Mucosa of descending colon (tissue), 3 donors: ENCODE measurements around the gene BCAR3. TPM values are rescaled to one million over a fixed set of nuclear protein-coding genes. Genes with fewer than 3 reads are reported as not detected.

Experiments
- ATAC-seq: fragments of 200-7000 bp; cut with Tn5 transposase; one replicate; pipeline ENCODE4 v1.9.1; 2020; ENCODE audit warnings: mild to moderate bottlenecking, moderate library complexity
- DNase-seq, 3 donors: peaks; one replicate each; pipeline ENCODE4 v3.0.0-alpha.2; 2020
- H3K36me3 ChIP-seq: fragments of 200-600 bp; one replicate; pipeline ENCODE4 v1.8.0; 2021; ENCODE audit warnings: low read depth, mild to moderate bottlenecking
- H3K4me1 ChIP-seq: fragments of 200-600 bp; one replicate; pipeline ENCODE4 v1.8.0; 2021; ENCODE audit warnings: low read depth, mild to moderate bottlenecking
- H3K4me3 ChIP-seq: fragments of 200-600 bp; one replicate; pipeline ENCODE4 v1.8.0; 2021; ENCODE audit warnings: mild to moderate bottlenecking
- H3K9me3 ChIP-seq: fragments of 200-600 bp; one replicate; pipeline ENCODE4 v1.8.0; 2021; ENCODE audit warnings: mild to moderate bottlenecking
- CTCF ChIP-seq: fragments of 200-600 bp; IDR thresholded peaks from one replicate; pipeline ENCODE4 v1.8.0; 2022; ENCODE audit warnings: antibody characterized with exemption, mild to moderate bottlenecking
- intact Hi-C, 2 donors: fragments of 100-400 bp; cut with DNase I in 1 of 2; cut with micrococcal nuclease in 1 of 2; formaldehyde crosslinking; loops; one replicate each; pipeline versions ENCODE4 v1.11.0 to v1.11.1; 2022; cut with DNase I, micrococcal nuclease
- total RNA-seq, 3 donors: library from RNA; stranded (reverse); fragmentation: NEBNext Ultra II Directional in 2 of 3; extraction: Animal tissue kit (Norgen Biotek cat#: 25700) in 2 of 3; gene quantifications; one replicate each; pipeline versions ENCODE4 v1.2.1 to v1.2.4, GENCODE V29; 2021 to 2023
- donor health status: DM: no; HTN: no; CAD: no; lungs with moderate emphysema.
- donor health status: DM: no; HTN: no; CAD: no.
- donor health status: DM: no; HTN: yes; CAD: no.

BCAR3 gene
- total RNA-seq, 3 donors from 2014 or later: 37.2 to 73.7 (median 54.3) TPM

GRCh38 chr1:93541045-93541444 is 140.6 kb downstream of the BCAR3 start:
- no peak for DNase-seq
- H3K36me3 ChIP-seq: no peaks in the 10 kb centered on the region
- no peak for TF ChIP-seq CTCF
- ATAC-seq: no peak
- no peaks in the 10 kb centered on the region for H3K4me1 ChIP-seq
- no peaks in the 10 kb centered on the region for H3K9me3 ChIP-seq
- intact Hi-C loops: no loop called here
- H3K4me3 ChIP-seq: no peak overlapping the region

DNA sequence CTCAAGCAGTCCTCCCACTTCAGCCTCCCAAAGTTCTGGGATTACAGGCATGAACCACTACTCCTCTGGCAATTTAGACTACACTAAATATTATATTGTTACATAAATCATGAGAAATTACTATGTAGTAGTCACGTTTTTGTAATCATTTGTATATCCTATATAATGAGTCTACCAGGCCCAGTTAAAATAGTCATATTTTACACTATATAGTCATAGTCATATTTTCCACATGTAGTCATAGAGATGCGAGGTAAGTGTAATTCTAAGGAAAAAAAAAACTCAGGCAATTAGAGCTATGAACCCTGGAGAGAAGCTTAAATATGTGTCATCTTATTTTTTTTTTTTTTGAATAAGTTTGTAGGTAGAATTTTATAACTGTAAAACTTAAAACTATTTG is 143.7 kb downstream of the BCAR3 start:
- Histone ChIP-seq H3K4me3 (no peak overlapping the region), H3K36me3 (no peaks in the 10 kb centered on the region), H3K9me3 (no peaks in the 10 kb centered on the region), H3K4me1 (no peaks in the 10 kb centered on the region)
- intact Hi-C loops: no loop called here
- ATAC-seq (no peak), DNase-seq (no peak)
- no peak for TF ChIP-seq CTCF

GRCh38 chr1:93537396-93537795 is 144.2 kb downstream of the BCAR3 start:
- intact Hi-C loops: no loop called here
- H3K36me3 ChIP-seq: no peaks in the 10 kb centered on the region
- no peak for TF ChIP-seq CTCF
- ATAC-seq: no peak
- H3K4me1 ChIP-seq: no peaks in the 10 kb centered on the region
- H3K4me3 ChIP-seq: no peak overlapping the region
- H3K9me3 ChIP-seq: no peaks in the 10 kb centered on the region
- DNase-seq: no peak

DNA sequence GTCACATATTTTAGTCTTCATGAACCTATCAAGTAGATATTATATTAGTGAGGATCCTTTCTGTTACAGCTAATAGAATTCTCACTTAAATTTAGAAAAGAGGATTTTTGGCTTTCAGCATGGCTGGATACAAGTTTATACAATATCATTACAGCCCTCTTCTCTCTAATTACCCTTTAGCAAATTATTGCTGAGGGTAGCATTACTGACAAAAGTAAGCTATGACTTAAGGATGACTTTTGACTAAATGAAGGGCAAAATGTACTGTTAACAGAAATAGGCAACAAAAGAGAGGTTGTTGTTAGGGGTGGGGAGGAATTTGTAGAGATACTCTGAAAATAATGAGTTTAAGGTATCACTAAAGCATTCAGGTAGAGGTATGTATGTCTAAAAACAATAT is 148.0 kb downstream of the BCAR3 start:
- H3K36me3 ChIP-seq: no peaks in the 10 kb centered on the region
- ATAC-seq (no peak), DNase-seq (no peak)
- H3K9me3 ChIP-seq: no peaks in the 10 kb centered on the region
- H3K4me3 ChIP-seq: no peak overlapping the region
- no peaks in the 10 kb centered on the region for H3K4me1 ChIP-seq
- TF ChIP-seq CTCF: no peak
- intact Hi-C loops: no loop called here

- H3K36me3 ChIP-seq: no peaks in the 10 kb centered on the region
- TF ChIP-seq CTCF: no peak
- DNase-seq (no peak), ATAC-seq (no peak)
- no peaks in the 10 kb centered on the region for H3K9me3 ChIP-seq
- intact Hi-C loops: no loop called here
- H3K4me1 ChIP-seq: no peaks in the 10 kb centered on the region
- H3K4me3 ChIP-seq: no peak overlapping the region
These were observed 148.8 kb downstream of the BCAR3 start for GRCh38 chr1:93532780-93533378.

- DNase-seq (no peak), ATAC-seq (peak; percentile 70)
- H3K36me3 ChIP-seq: no peaks in the 10 kb centered on the region
- intact Hi-C loops: no loop called here
- no peak overlapping the region for H3K4me3 ChIP-seq
- TF ChIP-seq CTCF: no peak
- H3K9me3 ChIP-seq: no peaks in the 10 kb centered on the region
- H3K4me1 ChIP-seq: no peaks in the 10 kb centered on the region
These were observed 150.4 kb downstream of the BCAR3 start for GRCh38 chr1:93531193-93531592.
